HepG2 (cell line): ENCODE measurements around the gene LST1. TPM values are rescaled to one million over a fixed set of nuclear protein-coding genes. Genes with fewer than 3 reads are reported as not detected.
A peak's percentile ranks its signal among the peaks of the same experiment; 100 is the strongest.

ENCODE experiments used
- ADNP ChIP-seq: sonication (generic); formaldehyde crosslinking; IDR thresholded peaks from 2 replicates; pipeline ENCODE4 v1.4.0; 2020; ENCODE audit warnings: missing genetic modification reagents
- AHDC1 ChIP-seq: sonication (generic); formaldehyde crosslinking; IDR thresholded peaks from 2 replicates; pipeline ENCODE4 v1.5.1; 2020; ENCODE audit warnings: mild to moderate bottlenecking, missing genetic modification reagents, borderline replicate concordance
- ATF5 ChIP-seq: sonication (generic); formaldehyde crosslinking; IDR thresholded peaks from 2 replicates; pipeline ENCODE4 v1.4.0; 2020; ENCODE audit warnings: mild to moderate bottlenecking, low read depth, missing genetic modification reagents
- CREM ChIP-seq, 2 experiments: sonication (generic) in 1 of 2; formaldehyde crosslinking in 1 of 2; IDR thresholded peaks; 2 replicates each; pipeline versions ENCODE4 v1.4.0 to v1.6.1; 2016 to 2020; ENCODE audit warnings: antibody characterized with exemption in 1 of 2, mild to moderate bottlenecking in 1 of 2, missing genetic modification reagents in 1 of 2
- FOXM1 ChIP-seq: sonication (generic); formaldehyde crosslinking; IDR thresholded peaks from 2 replicates; pipeline ENCODE4 v1.5.0; 2020; ENCODE audit warnings: missing genetic modification reagents
- HIVEP1 ChIP-seq: sonication (generic); formaldehyde crosslinking; IDR thresholded peaks from 2 replicates; pipeline ENCODE4 v1.4.0; 2020; ENCODE audit warnings: mild to moderate bottlenecking, missing genetic modification reagents
- HMGXB4 ChIP-seq, 2 experiments: sonication (generic) in 1 of 2; formaldehyde crosslinking in 1 of 2; IDR thresholded peaks; 2 replicates each; pipeline versions ENCODE4 v1.4.0 to v1.6.1; 2018 to 2020; ENCODE audit warnings: missing genetic modification reagents in 2 of 2, borderline replicate concordance in 1 of 2, low read depth in 1 of 2, mild to moderate bottlenecking in 1 of 2, missing biosample characterization in 1 of 2
- HOXD1 ChIP-seq: sonication (generic); formaldehyde crosslinking; IDR thresholded peaks from 2 replicates; pipeline ENCODE4 v1.5.0; 2020; ENCODE audit warnings: missing genetic modification reagents
- KDM5A ChIP-seq: fragments of 200-600 bp; sonication (generic); IDR thresholded peaks from 2 replicates; pipeline ENCODE4 v1.7.0; 2018; ENCODE audit warnings: antibody characterized with exemption, mild to moderate bottlenecking, low read length, borderline replicate concordance
- NKX3-1 ChIP-seq: sonication (generic); formaldehyde crosslinking; IDR thresholded peaks from 2 replicates; pipeline ENCODE4 v1.5.0; 2020; ENCODE audit warnings: missing genetic modification reagents
- NR3C1 ChIP-seq: sonication (generic); formaldehyde crosslinking; IDR thresholded peaks from 2 replicates; pipeline ENCODE4 v1.4.0; 2020; ENCODE audit warnings: missing genetic modification reagents
- TAF1 ChIP-seq: sonication (generic); formaldehyde crosslinking; IDR thresholded peaks from 2 replicates; pipeline ENCODE4 v1.4.0; 2020; ENCODE audit warnings: missing genetic modification reagents
- TFDP1 ChIP-seq: IDR thresholded peaks from 2 replicates; pipeline ENCODE4 v1.6.1; 2016; ENCODE audit warnings: missing compliant biosample characterization, missing genetic modification reagents, borderline replicate concordance
- YEATS2 ChIP-seq: sonication (generic); formaldehyde crosslinking; IDR thresholded peaks from 2 replicates; pipeline ENCODE4 v1.4.0; 2020; ENCODE audit warnings: missing genetic modification reagents, borderline replicate concordance
- ZBTB21 ChIP-seq: sonication (generic); formaldehyde crosslinking; IDR thresholded peaks from 2 replicates; pipeline ENCODE4 v1.4.0; 2020; ENCODE audit warnings: missing genetic modification reagents
- ZMYM3 ChIP-seq: sonication (generic); formaldehyde crosslinking; IDR thresholded peaks from 2 replicates; pipeline ENCODE4 v1.5.1; 2020; ENCODE audit warnings: mild to moderate bottlenecking, missing genetic modification reagents
- ZNF101 ChIP-seq: sonication (generic); formaldehyde crosslinking; IDR thresholded peaks from 2 replicates; pipeline ENCODE4 v1.4.0; 2020; ENCODE audit warnings: mild to moderate bottlenecking, low read depth, missing genetic modification reagents, borderline replicate concordance
- ZNF263 ChIP-seq: sonication (generic); formaldehyde crosslinking; IDR thresholded peaks from 2 replicates; pipeline ENCODE4 v1.4.0; 2020; ENCODE audit warnings: missing genetic modification reagents
- ZNF460 ChIP-seq: sonication (generic); formaldehyde crosslinking; IDR thresholded peaks from 2 replicates; pipeline ENCODE4 v1.5.1; 2020; ENCODE audit warnings: missing genetic modification reagents, mild to moderate bottlenecking, borderline replicate concordance
- polyA plus RNA-seq, 8 experiments: library from polyadenylated mRNA; depleted of rRNA in 3 of 8; stranded (reverse) in 7 of 8; unstranded in 1 of 8; fragments of >200 nt; fragmentation: Illumina TruSeq in 4 of 8; extraction: Trizol in 4 of 8; gene quantifications; 2 replicates each; pipeline versions ENCODE4 v1.2.1 to v1.2.3, GENCODE V29; 2011 to 2016; ENCODE audit warnings: low read depth in 4 of 8, missing spikeins in 1 of 8, mixed read lengths in 1 of 8; ENCODE audit not compliant: insufficient read depth in 1 of 8
- total RNA-seq, 5 experiments: library from RNA; depleted of rRNA; stranded (reverse); fragments of >200 nt; fragmentation: Illumina TruSeq; extraction: Trizol; gene quantifications; 2 replicates each; pipeline ENCODE4 v1.2.3, GENCODE V29; 2016; ENCODE audit warnings: low read depth in 1 of 5

The LST1 gene
- total and polyA plus RNA-seq, 2 of the 13 experiments (the other 11 are each of a cell fraction or from before 2014, with no cell fraction given), result not detected

GRCh38 chr6:31547727-31548543, 38.1 kb upstream of the LST1 start (continued):
- TF ChIP-seq AHDC1 (CRISPR knock-in tag), result 0 out of 2 replicates have a peak, but pooled peaks have one; percentile 10
- no peak for TF ChIP-seq ZNF101
- peak; percentile 72; the same call in 1 of the 2 replicates for TF ChIP-seq KDM5A
- no peak for TF ChIP-seq ZBTB21
- peak; percentile 34; the same call in 1 of the 2 replicates for TF ChIP-seq HIVEP1 (CRISPR knock-in tag)
- no peak; a peak in 1 of 4 replicates for TF ChIP-seq HMGXB4 (CRISPR knock-in tag; IDR thresholded peaks at IDR 0.05; ENCODE audit: borderline replicate concordance in 1 of 2, low read depth in 1 of 2)
- TF ChIP-seq FOXM1 (CRISPR knock-in tag), result no peak
- TF ChIP-seq ZMYM3, result no peak
- TF ChIP-seq ADNP (CRISPR knock-in tag), result no peak
- TF ChIP-seq ATF5 (CRISPR knock-in tag), result no peak
- TF ChIP-seq YEATS2 (CRISPR knock-in tag), result peak; percentile 75; the same call in 1 of the 2 replicates
- TF ChIP-seq NKX3-1 (CRISPR knock-in tag), result no peak
- TF ChIP-seq TFDP1 (CRISPR knock-in tag), result no peak
- 0 out of 2 replicates have a peak, but pooled peaks have one; percentile 7 for TF ChIP-seq CREM (IDR thresholded peaks at IDR 0.05)
- no peak for TF ChIP-seq CREM (CRISPR knock-in tag; IDR thresholded peaks at IDR 0.05)
- 0 out of 2 replicates have a peak, but pooled peaks have one; percentile 33 for TF ChIP-seq TAF1 (CRISPR knock-in tag)
- no peak for TF ChIP-seq ZNF460
- TF ChIP-seq HOXD1 (CRISPR knock-in tag), result no peak
- no peak for TF ChIP-seq ZNF263 (CRISPR knock-in tag)
- TF ChIP-seq NR3C1 (CRISPR knock-in tag), result no peak
